Vagina (tissue), 2 donors: Measurements from ENCODE around the gene ENTPD1.

Source experiments
- POLR2A ChIP-seq, 2 donors: fragments of 450-650 bp; IDR thresholded peaks; one replicate each; pipeline ENCODE4 v1.6.1; 2017; ENCODE audit warnings: antibody characterized with exemption in 2 of 2, mild to moderate bottlenecking in 2 of 2, moderate library complexity in 2 of 2
- POLR2AphosphoS5 ChIP-seq, 2 donors: sonication (generic); formaldehyde crosslinking; IDR thresholded peaks; one replicate each; pipeline ENCODE4 v1.9.0; 2017; ENCODE audit warnings: antibody characterized with exemption in 2 of 2, mild to moderate bottlenecking in 2 of 2, low read depth in 1 of 2; ENCODE audit not compliant: insufficient read depth in 1 of 2
- TF ChIP-seq, protein P1 (sequence below), 3 experiments: fragments of 450-650 bp in 2 of 3; fragments of 200-600 bp in 1 of 3; sonication (generic) in 1 of 3; IDR thresholded peaks; one replicate each; pipeline ENCODE4 v1.5.1; 2017 to 2019; ENCODE audit warnings: antibody characterized with exemption in 3 of 3, mild to moderate bottlenecking in 2 of 3, moderate library complexity in 2 of 3

DNA sequence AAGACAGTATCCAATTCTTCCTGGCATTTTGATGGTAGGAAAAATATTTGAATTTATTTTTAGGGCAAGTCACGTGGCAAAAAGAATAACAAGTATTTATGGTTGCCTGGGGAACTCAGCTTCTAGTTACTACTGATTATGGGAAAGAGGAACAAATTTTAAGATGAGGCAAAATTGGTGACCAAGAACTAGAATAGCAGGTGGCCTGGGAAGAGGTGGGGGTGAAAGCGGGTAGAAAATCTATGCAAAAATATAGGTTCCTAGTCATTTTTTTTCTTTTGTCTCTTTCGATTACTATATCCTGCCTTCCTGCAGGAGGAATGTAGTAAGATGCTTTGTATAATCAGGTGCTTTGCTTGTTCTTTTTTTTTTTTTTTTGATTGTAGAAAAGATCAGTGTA, 27.8 kb downstream of the ENTPD1 start:
- TF ChIP-seq, protein P1, sequence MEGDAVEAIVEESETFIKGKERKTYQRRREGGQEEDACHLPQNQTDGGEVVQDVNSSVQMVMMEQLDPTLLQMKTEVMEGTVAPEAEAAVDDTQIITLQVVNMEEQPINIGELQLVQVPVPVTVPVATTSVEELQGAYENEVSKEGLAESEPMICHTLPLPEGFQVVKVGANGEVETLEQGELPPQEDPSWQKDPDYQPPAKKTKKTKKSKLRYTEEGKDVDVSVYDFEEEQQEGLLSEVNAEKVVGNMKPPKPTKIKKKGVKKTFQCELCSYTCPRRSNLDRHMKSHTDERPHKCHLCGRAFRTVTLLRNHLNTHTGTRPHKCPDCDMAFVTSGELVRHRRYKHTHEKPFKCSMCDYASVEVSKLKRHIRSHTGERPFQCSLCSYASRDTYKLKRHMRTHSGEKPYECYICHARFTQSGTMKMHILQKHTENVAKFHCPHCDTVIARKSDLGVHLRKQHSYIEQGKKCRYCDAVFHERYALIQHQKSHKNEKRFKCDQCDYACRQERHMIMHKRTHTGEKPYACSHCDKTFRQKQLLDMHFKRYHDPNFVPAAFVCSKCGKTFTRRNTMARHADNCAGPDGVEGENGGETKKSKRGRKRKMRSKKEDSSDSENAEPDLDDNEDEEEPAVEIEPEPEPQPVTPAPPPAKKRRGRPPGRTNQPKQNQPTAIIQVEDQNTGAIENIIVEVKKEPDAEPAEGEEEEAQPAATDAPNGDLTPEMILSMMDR (IDR thresholded peaks at IDR 0.05): no peak
- no peak for TF ChIP-seq POLR2A (IDR thresholded peaks at IDR 0.05)
- TF ChIP-seq POLR2AphosphoS5 (IDR thresholded peaks at IDR 0.05; ENCODE audit: insufficient read depth in 1 of 2, low read depth in 1 of 2): no peak
